HG03354 (cell line): ENCODE data around the gene OR10Z1.

Source experiments
- ATAC-seq: cut with Tn5 transposase; IDR thresholded peaks from one replicate; pipeline ENCODE4 v1.9.1; 2021; ENCODE audit warnings: mild to moderate bottlenecking; ENCODE audit not compliant: unreplicated experiment, poor library complexity, severe bottlenecking

OR10Z1 gene

DNA sequence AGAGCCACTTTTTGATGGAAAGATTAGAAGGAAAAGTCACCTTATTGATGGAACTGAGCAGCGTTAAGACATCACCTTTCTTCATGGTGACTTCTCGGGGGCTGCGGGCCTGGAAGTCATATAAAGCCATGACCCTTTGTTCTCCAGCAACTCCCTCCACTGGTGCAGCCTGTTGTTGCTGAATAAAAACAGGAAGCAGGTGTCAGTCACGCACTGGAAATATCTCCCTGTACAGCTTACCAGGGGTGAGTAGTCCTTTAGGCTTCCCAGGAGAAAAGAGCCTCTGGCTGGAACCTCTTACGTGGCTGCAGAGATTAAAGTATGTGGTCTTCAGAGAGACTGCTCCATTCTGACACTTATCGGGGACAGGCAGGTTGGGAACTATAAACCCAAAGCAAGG is 49.5 kb downstream of the OR10Z1 start:
- ATAC-seq = no peak
